ENCODE results near the gene KCNQ2.

DNA sequence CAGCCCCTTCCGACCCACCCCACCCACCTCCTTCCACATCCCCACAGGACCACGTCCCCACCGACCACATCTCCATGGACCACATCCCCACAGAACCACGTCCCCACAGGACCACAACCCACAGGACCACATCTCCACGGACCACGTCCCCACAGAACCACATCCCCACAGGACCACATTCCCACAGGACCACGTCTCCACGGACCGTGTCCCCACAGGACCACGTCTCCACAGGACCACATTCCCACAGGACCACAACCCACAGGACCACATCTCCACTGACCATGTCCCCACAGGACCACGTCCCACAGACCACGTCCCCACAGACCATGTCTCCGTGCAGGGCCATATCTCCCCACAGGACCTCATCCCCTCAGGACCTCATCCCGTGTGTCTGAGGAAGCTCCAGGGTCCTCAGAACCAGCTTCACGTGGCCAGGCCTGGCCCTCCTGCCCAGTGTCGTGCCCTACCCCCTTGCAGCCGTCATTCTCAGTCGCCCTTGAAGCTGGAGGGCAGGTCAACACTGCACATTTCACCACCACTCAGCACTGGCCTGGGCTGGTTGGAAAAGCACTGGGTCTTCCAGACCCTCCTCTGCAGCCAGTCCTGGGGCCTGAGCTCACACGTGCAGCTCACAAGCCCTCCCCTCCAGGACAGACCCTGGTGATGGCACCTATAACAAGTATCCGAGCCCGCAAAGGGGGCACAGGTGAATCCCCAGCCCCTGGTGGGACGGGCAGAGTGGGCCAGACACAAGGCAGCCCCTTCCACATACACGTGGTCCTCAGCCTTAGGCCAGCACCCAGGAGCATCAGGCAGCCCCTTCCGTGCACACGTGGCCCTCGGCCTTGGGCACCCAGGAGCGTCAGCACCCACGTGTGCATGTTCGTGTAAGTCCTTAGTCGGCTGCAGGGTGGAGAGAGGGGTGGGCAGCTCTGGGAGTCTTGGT, 115.2 kb downstream of the KCNQ2 start:
- no peak for TF ChIP-seq EZH2 (IDR thresholded peaks at IDR 0.05; ENCODE audit: low read depth, unreplicated experiment)
- no peak for TF ChIP-seq CTCF (conservative IDR thresholded peaks at IDR 0.05; ENCODE audit: low read depth in 2 of 2)

Data from GM23338 (cell line).